ENCODE data around the gene EYA2.

DNA sequence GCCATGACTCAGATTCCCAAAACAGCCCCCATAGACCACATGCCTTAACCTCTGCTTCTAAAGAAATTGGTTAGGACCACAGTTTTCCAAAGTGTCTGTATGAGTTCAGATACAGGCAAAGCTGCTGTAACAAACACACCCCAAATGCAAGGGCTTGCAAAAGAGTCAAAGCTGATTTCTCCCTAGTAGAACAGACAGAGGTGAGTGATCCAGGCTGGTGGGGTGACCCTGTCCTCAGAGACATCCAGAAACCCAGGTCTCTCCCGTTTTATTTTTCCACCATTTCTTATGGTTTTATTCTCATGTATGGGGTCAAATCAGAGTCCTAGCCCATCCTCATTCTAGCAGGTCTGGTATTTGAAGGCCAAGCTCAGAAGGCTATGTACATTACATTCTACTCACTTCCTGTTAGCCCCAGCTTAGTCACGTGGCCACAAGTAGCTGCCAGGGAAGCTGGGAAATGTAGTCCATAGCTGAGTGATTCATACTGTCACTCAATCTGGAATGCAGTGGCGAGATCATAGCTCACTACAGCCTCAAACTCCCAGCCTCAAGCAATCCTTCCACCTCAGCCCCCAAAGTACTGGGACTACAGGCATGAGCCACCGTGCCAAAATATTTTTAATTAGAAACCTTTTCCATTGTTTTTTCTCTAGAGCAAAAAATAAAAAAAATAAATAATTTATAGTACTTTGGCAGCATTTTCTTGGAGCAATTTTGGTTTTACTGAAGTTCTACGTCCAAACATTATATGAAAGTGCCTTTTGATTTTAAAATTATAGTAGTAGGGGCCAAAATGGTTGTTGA lies 286.6 kb downstream of the EYA2 start:
- TF ChIP-seq, protein P1, sequence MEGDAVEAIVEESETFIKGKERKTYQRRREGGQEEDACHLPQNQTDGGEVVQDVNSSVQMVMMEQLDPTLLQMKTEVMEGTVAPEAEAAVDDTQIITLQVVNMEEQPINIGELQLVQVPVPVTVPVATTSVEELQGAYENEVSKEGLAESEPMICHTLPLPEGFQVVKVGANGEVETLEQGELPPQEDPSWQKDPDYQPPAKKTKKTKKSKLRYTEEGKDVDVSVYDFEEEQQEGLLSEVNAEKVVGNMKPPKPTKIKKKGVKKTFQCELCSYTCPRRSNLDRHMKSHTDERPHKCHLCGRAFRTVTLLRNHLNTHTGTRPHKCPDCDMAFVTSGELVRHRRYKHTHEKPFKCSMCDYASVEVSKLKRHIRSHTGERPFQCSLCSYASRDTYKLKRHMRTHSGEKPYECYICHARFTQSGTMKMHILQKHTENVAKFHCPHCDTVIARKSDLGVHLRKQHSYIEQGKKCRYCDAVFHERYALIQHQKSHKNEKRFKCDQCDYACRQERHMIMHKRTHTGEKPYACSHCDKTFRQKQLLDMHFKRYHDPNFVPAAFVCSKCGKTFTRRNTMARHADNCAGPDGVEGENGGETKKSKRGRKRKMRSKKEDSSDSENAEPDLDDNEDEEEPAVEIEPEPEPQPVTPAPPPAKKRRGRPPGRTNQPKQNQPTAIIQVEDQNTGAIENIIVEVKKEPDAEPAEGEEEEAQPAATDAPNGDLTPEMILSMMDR (IDR thresholded peaks at IDR 0.05): no peak
- TF ChIP-seq POLR2A (IDR thresholded peaks at IDR 0.05): no peak

Measured in adrenal gland (tissue), 5 donors.